Measurements from ENCODE around the gene MYO9A.

MYO9A gene

GRCh38 chr15:71779073-71779797, 338.7 kb downstream of the MYO9A start:
- Histone ChIP-seq H3K36me3 (ENCODE audit: control insufficient read depth in 1 of 2, insufficient read depth in 2 of 2, low read length in 2 of 2) (no peaks in the 10 kb centered on the region), H3K27me3 (ENCODE audit: low read depth, low read length) (no peaks in the 10 kb centered on the region), H3K4me3 (ENCODE audit: low read depth in 1 of 2, low read length in 2 of 2) (no peak overlapping the region), H3K9me3 (ENCODE audit: control insufficient read depth in 1 of 2, low read length in 2 of 2) (no peaks in the 10 kb centered on the region), H3K4me1 (ENCODE audit: control insufficient read depth in 1 of 2, insufficient read depth in 2 of 2, low read length in 2 of 2) (no peaks in the 10 kb centered on the region), H3K27ac (ENCODE audit: low read length) (no peak overlapping the region)

GRCh38 chr15:71777216-71777943, 340.6 kb downstream of the MYO9A start:
- H3K36me3 ChIP-seq (ENCODE audit: control insufficient read depth in 1 of 2, insufficient read depth in 2 of 2, low read length in 2 of 2), result no peaks in the 10 kb centered on the region
- no peaks in the 10 kb centered on the region for H3K27me3 ChIP-seq (ENCODE audit: low read depth, low read length)
- no peaks in the 10 kb centered on the region for H3K4me1 ChIP-seq (ENCODE audit: control insufficient read depth in 1 of 2, insufficient read depth in 2 of 2, low read length in 2 of 2)
- H3K9me3 ChIP-seq (ENCODE audit: control insufficient read depth in 1 of 2, low read length in 2 of 2), result no peaks in the 10 kb centered on the region
- H3K27ac ChIP-seq (ENCODE audit: low read length), result no peak overlapping the region
- H3K4me3 ChIP-seq (ENCODE audit: low read depth in 1 of 2, low read length in 2 of 2), result no peak overlapping the region

DNA sequence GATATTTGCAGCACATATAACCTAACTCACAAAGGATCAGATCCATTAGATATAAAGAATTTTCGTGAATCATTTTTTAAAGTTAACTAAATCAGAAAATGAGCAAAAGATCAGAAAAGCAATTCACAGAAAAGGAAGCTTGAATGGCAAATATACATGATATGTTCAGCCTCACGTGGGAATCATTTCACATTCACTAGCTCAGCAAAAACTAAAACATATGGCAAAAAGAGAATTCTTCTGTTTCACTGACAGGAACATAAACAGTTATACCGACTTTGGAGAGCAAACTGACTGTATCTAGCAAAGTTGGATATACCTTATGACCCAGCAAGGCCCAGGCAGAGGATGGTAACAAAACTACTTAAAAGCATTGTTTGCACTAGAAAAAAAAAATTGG, 341.6 kb downstream of the MYO9A start:
- Histone ChIP-seq H3K9me3 (ENCODE audit: control insufficient read depth in 1 of 2, low read length in 2 of 2) (no peaks in the 10 kb centered on the region), H3K4me1 (ENCODE audit: control insufficient read depth in 1 of 2, insufficient read depth in 2 of 2, low read length in 2 of 2) (no peaks in the 10 kb centered on the region), H3K36me3 (ENCODE audit: control insufficient read depth in 1 of 2, insufficient read depth in 2 of 2, low read length in 2 of 2) (no peaks in the 10 kb centered on the region), H3K27me3 (ENCODE audit: low read depth, low read length) (no peaks in the 10 kb centered on the region), H3K4me3 (ENCODE audit: low read depth in 1 of 2, low read length in 2 of 2) (no peak overlapping the region), H3K27ac (ENCODE audit: low read length) (no peak overlapping the region)

- Histone ChIP-seq H3K27ac (ENCODE audit: low read length) (no peak overlapping the region), H3K36me3 (ENCODE audit: control insufficient read depth in 1 of 2, insufficient read depth in 2 of 2, low read length in 2 of 2) (no peaks in the 10 kb centered on the region)
Observed at GRCh38 chr15:71775856-71776255, 342.1 kb downstream of the MYO9A start.

DNA sequence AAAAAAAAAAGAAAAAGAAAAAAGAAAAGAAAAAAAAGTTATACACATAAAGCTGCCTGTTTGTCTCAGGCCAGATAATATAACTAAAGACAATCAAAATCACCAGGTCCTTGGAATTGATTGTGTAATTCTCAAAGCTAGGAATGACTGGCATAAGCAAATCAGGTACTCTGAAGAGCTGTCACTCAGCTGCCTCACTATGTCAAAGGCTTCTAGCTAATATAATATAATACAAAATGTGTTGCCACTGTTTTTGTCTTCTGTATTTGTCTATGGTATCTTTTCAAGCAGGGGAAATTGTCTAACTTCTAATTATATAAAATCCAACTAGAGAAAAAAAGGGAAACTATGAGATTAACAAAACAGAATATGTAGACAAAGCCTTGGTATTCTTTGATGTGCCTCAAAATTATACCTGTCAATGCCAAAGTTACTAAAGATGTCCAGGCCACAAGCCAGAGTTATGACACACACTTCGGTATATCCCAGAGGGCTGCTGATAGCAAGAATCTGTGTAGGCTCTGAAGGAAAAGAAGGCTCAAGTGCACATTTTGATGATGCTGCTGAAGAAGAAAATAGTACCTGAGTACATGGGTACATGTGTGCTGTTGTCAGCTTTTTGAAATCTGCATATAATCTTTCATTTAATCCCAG, 344.6 kb downstream of the MYO9A start:
- no peaks in the 10 kb centered on the region for H3K4me1 ChIP-seq (ENCODE audit: control insufficient read depth in 1 of 2, insufficient read depth in 2 of 2, low read length in 2 of 2)

More at GRCh38 chr15:71775856-71776255, 342.1 kb downstream of the MYO9A start:
- Histone ChIP-seq H3K27me3 (ENCODE audit: low read depth, low read length) (no peaks in the 10 kb centered on the region), H3K9me3 (ENCODE audit: control insufficient read depth in 1 of 2, low read length in 2 of 2) (no peaks in the 10 kb centered on the region), H3K4me1 (ENCODE audit: control insufficient read depth in 1 of 2, insufficient read depth in 2 of 2, low read length in 2 of 2) (no peaks in the 10 kb centered on the region), H3K4me3 (ENCODE audit: low read depth in 1 of 2, low read length in 2 of 2) (no peak overlapping the region)

More for the DNA sequence above, 344.6 kb downstream of the MYO9A start:
- no peaks in the 10 kb centered on the region for H3K27me3 ChIP-seq (ENCODE audit: low read depth, low read length)
- H3K4me3 ChIP-seq (ENCODE audit: low read depth in 1 of 2, low read length in 2 of 2), result no peak overlapping the region
- H3K36me3 ChIP-seq (ENCODE audit: control insufficient read depth in 1 of 2, insufficient read depth in 2 of 2, low read length in 2 of 2), result no peaks in the 10 kb centered on the region
- H3K9me3 ChIP-seq (ENCODE audit: control insufficient read depth in 1 of 2, low read length in 2 of 2), result no peaks in the 10 kb centered on the region
- H3K27ac ChIP-seq (ENCODE audit: low read length), result no peak overlapping the region

Measured in muscle layer of duodenum (tissue), 2 donors.